ENCODE data around the gene KRTAP20-4.

KRTAP20-4 gene

DNA sequence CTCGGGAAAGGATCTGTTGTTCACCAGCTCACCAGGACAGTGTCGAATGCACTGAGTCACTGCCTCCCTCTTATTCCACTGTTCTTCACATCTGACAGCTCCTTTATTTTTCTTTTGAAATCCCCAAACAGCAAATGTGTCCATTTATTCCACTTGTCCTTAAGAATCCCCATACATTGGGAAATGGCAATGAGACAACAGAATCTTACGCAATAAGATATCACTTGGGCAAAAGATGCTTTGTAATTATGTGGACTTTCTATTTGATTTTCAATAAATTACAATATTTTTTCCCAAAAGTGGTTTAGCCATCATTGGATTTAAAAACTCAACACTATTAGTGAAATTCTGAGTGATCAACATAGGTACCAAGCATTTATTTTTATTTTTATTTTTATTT, 18.3 kb downstream of the KRTAP20-4 start:
- Histone ChIP-seq H3K9me3 (ENCODE audit: severe bottlenecking) (no peaks in the 10 kb centered on the region), H3K4me3 (ENCODE audit: severe bottlenecking) (no peak overlapping the region), H3K4me1 (ENCODE audit: insufficient read depth, poor library complexity, severe bottlenecking) (no peaks in the 10 kb centered on the region), H3K27ac (ENCODE audit: poor library complexity, severe bottlenecking) (no peak overlapping the region), H3K27me3 (ENCODE audit: insufficient read depth, poor library complexity, severe bottlenecking) (no peaks in the 10 kb centered on the region), H3K36me3 (ENCODE audit: low read depth) (no peaks in the 10 kb centered on the region)
- TF ChIP-seq, protein P1, sequence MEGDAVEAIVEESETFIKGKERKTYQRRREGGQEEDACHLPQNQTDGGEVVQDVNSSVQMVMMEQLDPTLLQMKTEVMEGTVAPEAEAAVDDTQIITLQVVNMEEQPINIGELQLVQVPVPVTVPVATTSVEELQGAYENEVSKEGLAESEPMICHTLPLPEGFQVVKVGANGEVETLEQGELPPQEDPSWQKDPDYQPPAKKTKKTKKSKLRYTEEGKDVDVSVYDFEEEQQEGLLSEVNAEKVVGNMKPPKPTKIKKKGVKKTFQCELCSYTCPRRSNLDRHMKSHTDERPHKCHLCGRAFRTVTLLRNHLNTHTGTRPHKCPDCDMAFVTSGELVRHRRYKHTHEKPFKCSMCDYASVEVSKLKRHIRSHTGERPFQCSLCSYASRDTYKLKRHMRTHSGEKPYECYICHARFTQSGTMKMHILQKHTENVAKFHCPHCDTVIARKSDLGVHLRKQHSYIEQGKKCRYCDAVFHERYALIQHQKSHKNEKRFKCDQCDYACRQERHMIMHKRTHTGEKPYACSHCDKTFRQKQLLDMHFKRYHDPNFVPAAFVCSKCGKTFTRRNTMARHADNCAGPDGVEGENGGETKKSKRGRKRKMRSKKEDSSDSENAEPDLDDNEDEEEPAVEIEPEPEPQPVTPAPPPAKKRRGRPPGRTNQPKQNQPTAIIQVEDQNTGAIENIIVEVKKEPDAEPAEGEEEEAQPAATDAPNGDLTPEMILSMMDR (IDR thresholded peaks at IDR 0.05; ENCODE audit: poor library complexity, severe bottlenecking): no peak
- no peak for ATAC-seq (ENCODE audit: low read depth)
- no peak for DNase-seq (ENCODE audit: low spot score)

DNA sequence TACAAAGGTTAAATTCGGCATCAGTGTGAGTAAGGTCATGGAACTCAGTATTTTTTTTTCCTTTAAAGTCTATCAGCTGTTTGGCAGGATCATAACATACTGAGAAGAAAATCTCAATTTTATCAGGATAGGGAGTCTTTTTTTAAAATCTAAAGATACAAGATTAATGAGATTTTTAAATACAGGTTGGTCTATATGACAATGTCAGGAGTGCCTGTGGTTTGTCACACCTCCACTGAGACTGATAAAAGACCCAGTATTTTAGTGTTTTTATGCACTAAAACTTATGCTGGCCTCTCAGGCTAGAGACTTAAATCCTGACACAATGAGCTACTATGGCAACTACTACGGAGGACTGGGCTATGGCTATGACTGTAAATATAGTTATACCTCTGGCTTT, 22.1 kb downstream of the KRTAP20-4 start, which contains the start of gene KRTAP20-3:
Gene KRTAP20-3 (plus strand): TSS at position 301 of the 400 bp plus-strand sequence.
- Histone ChIP-seq H3K9me3 (ENCODE audit: severe bottlenecking) (no peaks in the 10 kb centered on the region), H3K4me1 (ENCODE audit: insufficient read depth, poor library complexity, severe bottlenecking) (no peaks in the 10 kb centered on the region), H3K36me3 (ENCODE audit: low read depth) (no peaks in the 10 kb centered on the region), H3K27me3 (ENCODE audit: insufficient read depth, poor library complexity, severe bottlenecking) (peaks cover 3% of the 10 kb centered on the region), H3K4me3 (ENCODE audit: severe bottlenecking) (no peak within 1 kb of the TSS), H3K27ac (ENCODE audit: poor library complexity, severe bottlenecking) (no peak within 1 kb of the TSS)
- TF ChIP-seq, protein P1 (IDR thresholded peaks at IDR 0.05; ENCODE audit: poor library complexity, severe bottlenecking): no peak
- DNase-seq (ENCODE audit: low spot score): no peak
- ATAC-seq (ENCODE audit: low read depth): no peak

DNA sequence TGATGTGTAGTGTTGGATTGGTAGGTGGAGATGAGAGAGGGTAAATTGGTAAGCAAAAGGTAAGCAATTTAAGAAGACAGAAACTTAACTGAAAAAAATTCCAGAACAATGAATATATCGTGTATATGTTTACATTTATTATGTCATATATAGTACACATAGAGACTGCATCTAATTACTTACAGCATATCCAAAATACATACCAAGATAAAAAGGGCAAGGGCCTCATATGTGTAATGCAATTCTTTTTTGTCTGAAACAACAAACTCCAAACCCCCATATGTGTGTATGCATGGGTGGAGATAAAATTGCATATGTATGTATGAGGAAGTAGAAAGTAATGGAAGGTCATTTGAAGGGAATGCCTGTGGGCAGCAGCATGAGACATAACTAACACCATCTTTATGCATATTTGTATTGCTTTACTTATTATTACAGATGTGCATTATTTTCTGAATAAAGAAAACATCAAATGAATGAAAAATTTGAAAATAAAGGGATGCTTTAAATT, 26.5 kb downstream of the KRTAP20-4 start:
- H3K9me3 ChIP-seq (ENCODE audit: severe bottlenecking): no peaks in the 10 kb centered on the region
- peaks cover 21% of the 10 kb centered on the region for H3K27me3 ChIP-seq (ENCODE audit: insufficient read depth, poor library complexity, severe bottlenecking)
- no peak overlapping the region for H3K4me3 ChIP-seq (ENCODE audit: severe bottlenecking)
- DNase-seq (ENCODE audit: low spot score) (no peak), ATAC-seq (ENCODE audit: low read depth) (no peak)
- TF ChIP-seq, protein P1 (IDR thresholded peaks at IDR 0.05; ENCODE audit: poor library complexity, severe bottlenecking): no peak
- H3K4me1 ChIP-seq (ENCODE audit: insufficient read depth, poor library complexity, severe bottlenecking): no peaks in the 10 kb centered on the region
- no peak overlapping the region for H3K27ac ChIP-seq (ENCODE audit: poor library complexity, severe bottlenecking)
- H3K36me3 ChIP-seq (ENCODE audit: low read depth): no peaks in the 10 kb centered on the region

DNA sequence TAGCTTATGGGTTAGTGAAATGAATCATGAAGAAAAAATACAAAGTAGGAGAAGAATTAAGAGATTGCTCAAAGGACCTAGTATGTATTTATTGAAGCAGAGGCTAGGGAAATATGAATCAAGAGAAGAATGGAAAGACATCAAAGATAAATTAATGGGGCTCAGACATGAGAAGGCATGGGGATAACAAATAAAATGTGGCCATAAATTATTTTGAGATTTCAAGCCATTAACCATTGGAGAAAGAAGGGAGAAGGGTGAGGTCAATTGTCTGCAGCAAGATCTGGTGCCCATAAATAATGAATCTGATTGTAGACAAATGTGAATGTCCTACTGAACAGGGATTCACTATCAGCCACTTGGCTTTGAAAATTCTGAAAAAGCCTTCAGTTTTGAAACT, 32.5 kb downstream of the KRTAP20-4 start:
- TF ChIP-seq, protein P1 (IDR thresholded peaks at IDR 0.05; ENCODE audit: poor library complexity, severe bottlenecking): no peak
- Histone ChIP-seq H3K27me3 (ENCODE audit: insufficient read depth, poor library complexity, severe bottlenecking) (peaks cover 43% of the 10 kb centered on the region), H3K4me1 (ENCODE audit: insufficient read depth, poor library complexity, severe bottlenecking) (no peaks in the 10 kb centered on the region), H3K36me3 (ENCODE audit: low read depth) (no peaks in the 10 kb centered on the region), H3K9me3 (ENCODE audit: severe bottlenecking) (no peaks in the 10 kb centered on the region), H3K27ac (ENCODE audit: poor library complexity, severe bottlenecking) (no peak overlapping the region), H3K4me3 (ENCODE audit: severe bottlenecking) (no peak overlapping the region)
- ATAC-seq (ENCODE audit: low read depth) (no peak), DNase-seq (ENCODE audit: low spot score) (no peak)

DNA sequence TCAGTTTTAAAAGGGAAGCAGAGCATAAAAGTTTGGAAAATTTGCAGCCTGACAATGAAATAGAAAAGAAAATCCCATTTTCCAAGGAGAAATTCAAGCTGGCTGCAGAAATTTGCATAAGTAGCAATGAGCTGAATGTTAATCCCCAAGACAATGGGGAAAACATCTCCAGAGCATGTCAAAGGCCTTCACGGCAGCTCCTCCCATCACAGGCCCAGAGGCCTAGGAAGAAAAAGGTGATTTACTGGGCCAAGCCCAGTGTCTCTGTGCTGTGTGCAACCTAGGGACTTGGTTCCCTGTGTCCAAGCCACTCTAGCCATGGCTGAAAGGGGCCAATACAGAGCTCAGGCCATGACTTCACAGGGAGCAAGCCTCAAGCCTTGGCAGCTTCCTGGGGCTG, 48.3 kb downstream of the KRTAP20-4 start:
- no peaks in the 10 kb centered on the region for H3K27me3 ChIP-seq (ENCODE audit: insufficient read depth, poor library complexity, severe bottlenecking)
- DNase-seq (ENCODE audit: low spot score) (no peak), ATAC-seq (ENCODE audit: low read depth) (no peak)
- TF ChIP-seq, protein P1 (IDR thresholded peaks at IDR 0.05; ENCODE audit: poor library complexity, severe bottlenecking): no peak
- H3K4me3 ChIP-seq (ENCODE audit: severe bottlenecking): no peak overlapping the region
- no peaks in the 10 kb centered on the region for H3K4me1 ChIP-seq (ENCODE audit: insufficient read depth, poor library complexity, severe bottlenecking)
- H3K36me3 ChIP-seq (ENCODE audit: low read depth): no peaks in the 10 kb centered on the region
- no peaks in the 10 kb centered on the region for H3K9me3 ChIP-seq (ENCODE audit: severe bottlenecking)
- no peak overlapping the region for H3K27ac ChIP-seq (ENCODE audit: poor library complexity, severe bottlenecking)
